AG10803 (cell line): ENCODE data around the gene C8G.

Source experiments
- DNase-seq: peaks from one replicate; pipeline ENCODE4 v3.0.0; 2010; ENCODE audit warnings: low read depth
- H3K4me3 ChIP-seq: 2 replicates; pipeline ENCODE4 v1.5.1; 2011; ENCODE audit warnings: mild to moderate bottlenecking, low read length, control low read depth
- CTCF ChIP-seq: conservative IDR thresholded peaks from 2 replicates; pipeline ENCODE4 v1.5.1; 2011; ENCODE audit warnings: mild to moderate bottlenecking, low read length, control low read depth, inconsistent platforms

C8G gene

DNA sequence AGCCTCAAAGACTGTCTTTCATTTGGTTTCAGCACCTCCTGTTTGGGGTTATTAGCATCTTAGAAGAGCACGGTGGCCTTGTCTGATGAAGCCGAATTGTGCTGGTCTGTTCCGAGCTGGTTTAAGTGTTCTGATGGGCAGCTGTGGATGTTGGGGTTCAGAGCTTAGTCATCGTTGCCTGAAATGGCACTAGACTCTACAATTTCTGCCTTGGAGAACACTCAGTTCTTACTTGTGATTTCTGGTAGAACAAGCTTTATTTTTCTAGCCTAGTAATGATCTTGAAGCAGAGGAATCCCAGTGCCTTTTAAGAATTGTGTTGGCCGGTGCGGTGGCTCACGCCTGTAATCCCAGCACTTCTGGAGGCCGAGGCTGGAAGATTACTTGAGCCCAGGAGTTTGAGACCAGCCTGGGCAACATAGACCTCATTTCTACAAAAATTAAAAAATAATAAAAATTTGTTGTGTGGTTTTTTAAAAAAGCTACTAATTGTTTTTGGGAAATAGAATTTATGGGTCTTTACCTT is 8.3 kb upstream of the C8G start:
- DNase-seq = no peak
- no peak overlapping the region for H3K4me3 ChIP-seq
- no peak for TF ChIP-seq CTCF

DNA sequence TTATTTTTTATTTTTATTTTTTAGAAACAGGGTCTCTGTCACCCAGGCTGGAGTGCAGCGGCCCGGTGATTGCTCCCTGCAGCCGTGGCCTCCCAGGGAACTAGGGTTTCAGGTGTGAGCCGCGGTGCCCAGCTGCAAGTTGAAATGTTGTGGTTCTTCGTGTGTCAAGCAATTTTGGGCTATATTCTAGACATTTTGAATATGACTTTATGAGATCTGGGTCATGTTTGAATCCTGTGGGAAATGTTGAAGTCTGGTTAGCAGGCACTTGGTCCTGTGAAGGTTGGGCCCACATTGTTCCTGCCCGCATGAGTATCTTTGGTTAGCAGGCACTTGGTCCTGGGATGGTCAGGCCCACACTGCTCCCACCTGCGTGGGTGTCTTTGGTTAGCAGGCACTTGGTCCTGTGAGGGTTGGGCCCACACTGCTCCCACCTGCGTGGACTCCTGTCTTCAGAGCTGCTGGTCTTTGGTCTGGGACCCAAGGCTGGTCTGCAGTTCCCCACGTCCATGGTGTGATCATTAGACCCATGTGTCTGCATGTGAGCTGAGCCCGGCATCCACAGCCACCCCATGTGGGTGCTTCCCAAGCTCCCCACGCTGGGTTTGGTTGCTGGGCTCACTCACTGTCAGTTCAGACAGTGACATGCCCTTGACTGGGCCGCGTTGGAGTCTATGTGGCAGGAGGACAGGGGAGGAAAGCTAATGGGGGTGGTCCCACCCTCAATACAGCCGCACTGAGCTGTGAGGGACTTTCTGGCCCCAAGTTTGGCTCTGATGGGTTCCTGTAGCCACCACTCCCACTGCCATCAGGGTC is 7.6 kb upstream of the C8G start:
- DNase-seq = no peak
- H3K4me3 ChIP-seq = no peak overlapping the region
- TF ChIP-seq CTCF = no peak

DNA sequence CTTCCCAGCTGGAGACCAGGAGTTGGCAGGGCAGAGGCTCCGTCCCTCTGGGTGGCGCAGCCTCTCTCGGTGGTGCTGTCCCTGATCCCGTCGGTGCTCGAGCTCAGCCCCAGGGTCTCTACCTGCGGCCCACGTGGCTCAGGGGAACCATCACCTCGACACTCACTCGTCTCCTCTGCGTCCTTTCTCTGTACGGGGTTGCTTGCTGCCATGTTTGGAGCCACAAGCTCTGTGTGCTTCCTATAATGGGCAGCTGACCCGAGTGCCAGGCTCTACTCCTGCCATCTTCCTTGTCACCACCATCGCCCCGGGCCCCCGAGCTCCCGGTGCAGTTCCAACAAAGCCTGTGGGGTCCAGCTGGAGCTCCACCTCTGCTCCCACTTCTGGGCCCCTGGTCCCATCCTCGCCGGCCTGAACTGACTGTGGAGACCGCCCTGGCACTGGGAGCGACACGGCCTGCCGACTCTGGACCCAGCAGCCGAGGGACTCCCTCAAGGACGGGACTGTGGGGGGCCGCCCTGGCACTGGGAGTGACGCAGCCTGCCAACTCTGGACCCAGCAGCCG is 5.5 kb upstream of the C8G start:
- H3K4me3 ChIP-seq = no peak overlapping the region
- TF ChIP-seq CTCF = no peak
- no peak for DNase-seq

- no peak for DNase-seq
- TF ChIP-seq CTCF = no peak
- no peak overlapping the region for H3K4me3 ChIP-seq
Observed at GRCh38 chr9:136939996-136940525, 5.0 kb upstream of the C8G start.

DNA sequence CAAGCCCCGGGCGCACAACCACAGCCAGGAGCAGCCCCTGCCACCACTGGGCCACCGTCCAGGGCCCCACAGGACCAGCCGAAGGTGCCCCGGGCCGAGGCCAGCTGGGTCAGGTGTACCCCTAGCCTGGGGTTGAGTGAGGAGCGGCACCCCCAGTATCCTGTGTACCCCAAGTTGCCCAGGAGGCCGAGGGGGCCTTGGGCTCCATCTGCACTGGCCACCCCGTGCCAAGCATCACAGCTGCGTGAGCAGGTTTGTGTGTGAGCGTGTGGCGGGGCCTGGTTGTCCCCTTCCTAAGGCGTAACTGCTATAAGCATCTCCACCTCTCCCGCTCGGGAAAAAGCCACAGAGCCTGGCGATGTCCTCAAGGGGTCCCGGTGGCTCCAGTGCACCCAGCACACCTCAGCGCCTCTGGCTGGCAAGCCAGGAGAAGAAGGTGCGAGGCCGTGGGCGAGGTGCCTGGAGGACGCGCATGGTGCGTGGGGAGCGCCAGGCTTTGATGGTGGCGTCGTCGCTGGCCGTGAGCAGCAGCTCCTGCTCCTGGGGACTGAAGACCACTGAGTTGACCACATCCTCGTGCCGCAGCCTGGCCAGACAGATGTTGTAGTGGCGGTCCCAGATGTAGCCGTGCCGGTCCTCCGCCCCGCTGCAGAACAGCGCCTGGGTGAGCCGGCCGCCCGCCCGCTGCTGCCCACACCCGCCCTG is 4.4 kb upstream of the C8G start:
- H3K4me3 ChIP-seq = no peak overlapping the region
- TF ChIP-seq CTCF = no peak
- DNase-seq = no peak

DNA sequence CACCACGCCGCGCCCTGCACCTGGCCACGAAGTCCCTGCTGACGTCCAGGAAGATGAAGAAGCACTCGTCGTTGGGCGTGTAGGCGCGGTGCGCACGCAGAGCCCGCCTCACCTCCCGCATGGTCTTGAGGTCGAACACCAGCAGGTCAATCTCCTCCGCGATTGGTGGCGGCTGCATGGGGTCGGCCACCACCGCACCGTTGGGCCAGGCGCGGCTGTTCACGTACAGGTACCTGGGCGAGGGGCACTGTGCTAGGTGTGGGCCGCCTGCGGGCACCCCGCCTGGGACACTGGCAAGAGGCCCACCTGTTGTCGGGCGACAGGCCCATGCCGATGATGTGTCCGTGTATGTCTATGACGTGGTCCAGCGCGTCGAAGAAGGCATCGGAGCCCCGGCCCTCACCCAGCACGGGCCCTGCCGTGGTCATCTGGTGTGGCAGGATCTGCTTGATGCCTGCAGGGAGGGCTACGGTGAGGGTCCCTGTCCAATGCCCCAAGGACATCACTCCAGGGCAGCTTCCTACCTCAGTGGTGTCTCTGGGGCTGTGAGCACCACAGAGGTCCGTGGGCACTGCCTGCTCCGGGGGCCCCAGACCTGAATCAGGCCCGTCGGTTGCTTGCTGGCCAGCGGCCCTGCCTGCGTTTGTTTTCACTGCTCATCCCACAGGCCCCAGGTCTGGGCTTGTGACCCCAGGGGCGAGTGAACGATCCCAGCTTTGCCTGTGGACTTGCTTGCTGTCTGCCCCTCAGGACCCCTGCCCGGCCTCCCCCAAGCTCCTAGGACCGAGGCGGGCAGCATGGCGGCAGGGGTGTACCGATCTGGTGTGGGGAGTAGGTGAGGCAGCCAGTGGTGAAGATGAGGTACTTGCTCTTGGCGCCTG is 3.6 kb upstream of the C8G start:
- DNase-seq = no peak
- TF ChIP-seq CTCF = no peak
- no peak overlapping the region for H3K4me3 ChIP-seq
